Activated naive CD4-positive, alpha-beta T cell treated with anti-CD3 and anti-CD28 coated beads, Interleukin-2, amount 50 U/mL, for 16 hours (primary cell): ENCODE results near the gene CDC42EP2.

Experiments used
- DNase-seq: peaks from one replicate; pipeline ENCODE4 v3.0.0-alpha.2; 2020

Gene CDC42EP2

GRCh38 chr11:65314501-65315203 is at the start of gene CDC42EP2:
CDC42EP2 (plus strand) TSS chr11:65314866; CDS start chr11:65320899, 6,033 bp downstream.
- peak; percentile 73 for DNase-seq

GRCh38 chr11:65266210-65266609 is 48.5 kb upstream of the CDC42EP2 start:
- no peak for DNase-seq

GRCh38 chr11:65274735-65275682 is 39.7 kb upstream of the CDC42EP2 start:
- DNase-seq: no peak

- no peak for DNase-seq
Measured at GRCh38 chr11:65275906-65276305, 38.8 kb upstream of the CDC42EP2 start.

GRCh38 chr11:65277631-65278277 is 36.9 kb upstream of the CDC42EP2 start:
- DNase-seq: no peak

- no peak for DNase-seq
Measured at GRCh38 chr11:65278356-65278755, 36.3 kb upstream of the CDC42EP2 start.

- DNase-seq: no peak
Measured at GRCh38 chr11:65279279-65279678, 35.4 kb upstream of the CDC42EP2 start.

GRCh38 chr11:65279741-65280440 is 34.8 kb upstream of the CDC42EP2 start:
- DNase-seq: peak; percentile 23

GRCh38 chr11:65280646-65281045 is 34.0 kb upstream of the CDC42EP2 start:
- no peak for DNase-seq

- DNase-seq: no peak
Measured at GRCh38 chr11:65286686-65287085, 28.0 kb upstream of the CDC42EP2 start.

- DNase-seq: no peak
Measured at GRCh38 chr11:65287601-65288000, 27.1 kb upstream of the CDC42EP2 start.

GRCh38 chr11:65288706-65289536 is 25.7 kb upstream of the CDC42EP2 start:
- no peak for DNase-seq

GRCh38 chr11:65290448-65291165 is 24.1 kb upstream of the CDC42EP2 start:
- DNase-seq: no peak

GRCh38 chr11:65291613-65292012 is 23.1 kb upstream of the CDC42EP2 start:
- no peak for DNase-seq

- no peak for DNase-seq
Measured at GRCh38 chr11:65292890-65293289, 21.8 kb upstream of the CDC42EP2 start.

GRCh38 chr11:65293909-65294381 is 20.7 kb upstream of the CDC42EP2 start:
- DNase-seq: no peak

- DNase-seq: no peak
Measured at GRCh38 chr11:65295001-65295400, 19.7 kb upstream of the CDC42EP2 start.

GRCh38 chr11:65295571-65296341 is 18.9 kb upstream of the CDC42EP2 start:
- no peak for DNase-seq

- no peak for DNase-seq
Measured at GRCh38 chr11:65297026-65297672, 17.5 kb upstream of the CDC42EP2 start.

- DNase-seq: no peak
Measured at GRCh38 chr11:65298131-65298535, 16.5 kb upstream of the CDC42EP2 start.
